Stimulated activated CD8-positive, alpha-beta memory T cell treated with anti-CD3 and anti-CD28 coated beads, Interleukin-12 subunit alpha, Interleukin-12 subunit beta, amount 100 ng/mL, for 4 hours (primary cell): ENCODE measurements around the gene MYL11.
A peak's percentile ranks its signal among the peaks of the same experiment; 100 is the strongest.

Experiments used
- DNase-seq: peaks from one replicate; pipeline ENCODE4 v3.0.0-alpha.2; 2020; ENCODE audit warnings: low read depth

MYL11 gene

GRCh38 chr16:30371248-30371816 lies 3.3 kb upstream of the MYL11 start:
- DNase-seq = no peak

GRCh38 chr16:30372038-30372712 lies 2.4 kb upstream of the MYL11 start:
- DNase-seq = no peak

- no peak for DNase-seq
Observed at GRCh38 chr16:30372725-30373124, 1.9 kb upstream of the MYL11 start.

GRCh38 chr16:30375864-30376263 lies 1.3 kb downstream of the MYL11 start:
- DNase-seq = no peak

GRCh38 chr16:30376461-30376902 lies 1.9 kb downstream of the MYL11 start:
- DNase-seq = no peak

- no peak for DNase-seq
Observed at GRCh38 chr16:30377050-30377811, 2.6 kb downstream of the MYL11 start.

GRCh38 chr16:30377812-30378235 lies 3.2 kb downstream of the MYL11 start:
- DNase-seq = peak; percentile 78

- DNase-seq = peak; percentile 99
Observed at GRCh38 chr16:30378236-30379157, 3.9 kb downstream of the MYL11 start.

GRCh38 chr16:30379158-30379783 lies 4.7 kb downstream of the MYL11 start:
- DNase-seq = no peak

- DNase-seq = no peak
Observed at GRCh38 chr16:30380072-30380802, 5.6 kb downstream of the MYL11 start.

GRCh38 chr16:30380803-30381208 lies 6.2 kb downstream of the MYL11 start:
- no peak for DNase-seq

- DNase-seq = no peak
Observed at GRCh38 chr16:30381291-30382041, 6.9 kb downstream of the MYL11 start.

GRCh38 chr16:30382111-30382881 lies 7.7 kb downstream of the MYL11 start, which contains the start of gene SEPTIN1:
Gene SEPTIN1 (minus strand): TSS chr16:30382561. CDS start chr16:30382542, 19 bp downstream.
- peak; percentile 59 for DNase-seq

- no peak for DNase-seq
Observed at GRCh38 chr16:30383521-30383920, 8.9 kb downstream of the MYL11 start.

- DNase-seq = no peak
Observed at GRCh38 chr16:30394592-30395154, 20.1 kb downstream of the MYL11 start.

GRCh38 chr16:30395155-30395991 lies 20.8 kb downstream of the MYL11 start, which contains the start of gene ZNF48:
Gene ZNF48 (plus strand): TSS chr16:30395420. CDS start chr16:30395795, 375 bp downstream.
- DNase-seq = peak; percentile 50

GRCh38 chr16:30395992-30396585 lies 21.5 kb downstream of the MYL11 start:
- DNase-seq = no peak
